Measurements from ENCODE around the gene TUBGCP6.
"Not testable (repeated sequence)": the region's sequence is repeated elsewhere in the genome, so short reads cannot be mapped to it uniquely, and the experiment has no call there.

Gene TUBGCP6

DNA sequence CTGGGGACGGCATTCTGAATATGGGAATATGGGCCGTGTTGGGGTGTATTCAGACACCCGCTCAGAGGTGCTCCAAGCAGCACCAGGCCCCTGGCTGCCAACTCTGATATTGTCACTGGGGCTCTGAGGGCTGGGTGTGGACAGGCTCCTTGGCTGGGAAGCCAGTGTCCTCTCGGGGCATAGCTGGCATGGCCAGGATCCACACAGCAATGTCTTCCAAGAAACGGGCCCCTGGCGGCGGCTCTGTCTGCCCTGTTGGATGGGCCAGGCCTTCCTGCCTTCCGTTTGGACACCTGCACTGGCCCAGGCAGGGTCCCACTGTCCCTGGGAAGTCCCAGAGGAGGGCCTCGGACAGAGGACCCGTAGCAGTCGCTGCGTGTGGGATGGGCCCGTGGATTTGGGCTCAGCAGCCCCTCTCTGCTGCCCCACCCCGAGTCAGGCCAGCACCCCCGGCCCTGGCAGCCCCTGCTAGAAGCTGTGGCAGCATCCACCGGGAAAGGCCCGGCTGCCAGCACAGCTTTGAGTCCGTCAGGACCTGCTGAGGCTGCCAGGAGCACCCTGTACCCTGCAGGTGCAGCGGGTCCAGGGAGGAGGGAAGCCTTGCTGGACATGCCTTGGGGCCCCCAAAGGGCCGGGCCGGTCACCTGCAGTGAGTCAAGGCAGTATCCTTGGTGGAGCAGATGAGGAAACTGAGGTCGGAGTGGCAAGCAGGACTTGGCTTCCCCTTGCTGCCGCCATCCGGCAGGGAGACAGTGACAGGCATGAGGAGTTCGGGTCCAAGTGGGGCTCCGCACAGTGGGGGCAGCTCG, 70.2 kb downstream of the TUBGCP6 start:
- H3K4me1 ChIP-seq (ENCODE audit: control insufficient read depth, insufficient read depth, low read length) = no peaks in the 10 kb centered on the region
- no peaks in the 10 kb centered on the region for H3K36me3 ChIP-seq (ENCODE audit: insufficient read depth, low read length)
- H3K4me2 ChIP-seq (ENCODE audit: low read length) = no peak overlapping the region
- peaks cover 12% of the 10 kb centered on the region for H3K27me3 ChIP-seq (ENCODE audit: control insufficient read depth, insufficient read depth, low read length)
- H3K4me3 ChIP-seq (ENCODE audit: low read length) = no peak overlapping the region
- H3K9me3 ChIP-seq (replicated peaks; ENCODE audit: low read length) = no peaks in the 10 kb centered on the region
- H3K9ac ChIP-seq (ENCODE audit: low read depth, low read length) = no peak overlapping the region

DNA sequence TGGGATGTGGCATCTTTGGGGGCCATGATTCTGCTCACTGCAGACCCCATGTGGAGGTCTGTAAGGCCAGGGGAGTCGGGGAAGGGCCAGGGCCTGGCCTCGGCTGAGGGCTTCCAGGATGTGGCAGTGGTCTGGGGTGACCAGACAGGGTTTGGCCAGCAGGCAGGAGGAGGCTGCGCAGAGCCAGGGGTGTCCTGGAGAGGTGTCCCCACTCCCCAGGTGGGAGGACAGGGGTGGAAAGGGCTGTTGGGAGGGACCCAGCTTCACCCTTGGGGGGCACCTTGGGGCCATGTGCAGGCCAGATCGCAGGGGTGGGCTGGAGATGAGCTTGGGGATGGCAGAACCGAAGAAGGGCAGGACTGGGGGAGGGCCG, 70.9 kb downstream of the TUBGCP6 start:
- Histone ChIP-seq H3K36me3 (ENCODE audit: insufficient read depth, low read length) (no peaks in the 10 kb centered on the region), H3K9me3 (replicated peaks; ENCODE audit: low read length) (no peaks in the 10 kb centered on the region), H3K9ac (ENCODE audit: low read depth, low read length) (no peak overlapping the region), H3K4me1 (ENCODE audit: control insufficient read depth, insufficient read depth, low read length) (no peaks in the 10 kb centered on the region), H3K4me2 (ENCODE audit: low read length) (no peak overlapping the region), H3K4me3 (ENCODE audit: low read length) (no peak overlapping the region), H3K27me3 (ENCODE audit: control insufficient read depth, insufficient read depth, low read length) (peaks cover 17% of the 10 kb centered on the region)

DNA sequence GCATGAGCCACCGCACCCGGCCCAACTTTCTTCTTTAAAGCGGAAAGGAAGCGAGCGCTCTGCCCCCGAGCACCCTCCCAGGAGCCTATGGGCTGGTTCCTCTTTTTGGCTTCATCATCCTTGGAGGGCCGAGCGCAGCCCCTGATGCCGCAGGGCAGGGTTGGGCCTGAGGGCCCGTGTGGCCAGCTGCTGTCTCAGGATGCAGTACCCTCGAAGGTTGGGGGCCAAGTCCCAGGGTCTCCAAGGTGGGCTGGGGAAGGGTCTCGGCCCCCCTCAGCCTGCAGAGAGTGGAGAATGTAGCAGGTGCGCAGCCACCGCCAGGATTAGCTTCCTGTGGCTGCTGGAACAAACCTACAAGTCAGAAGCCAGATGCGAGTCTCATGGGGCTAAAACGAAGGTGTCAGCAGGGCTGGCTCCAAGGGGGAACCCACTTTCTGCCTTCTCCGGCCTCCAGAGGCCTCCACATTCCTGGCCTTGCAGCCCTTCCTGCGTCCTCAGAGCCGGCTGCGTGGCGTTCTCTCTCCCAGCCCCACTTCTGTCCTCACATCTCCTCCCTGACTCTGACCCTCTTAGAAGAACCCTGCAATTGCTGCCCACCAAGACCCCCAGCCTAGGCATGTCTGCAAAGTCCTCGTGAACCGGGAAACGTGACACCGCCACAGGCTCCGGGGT, 71.4 kb downstream of the TUBGCP6 start:
- Histone ChIP-seq H3K9me3 (replicated peaks; ENCODE audit: low read length) (no peaks in the 10 kb centered on the region), H3K4me2 (ENCODE audit: low read length) (no peak overlapping the region), H3K4me1 (ENCODE audit: control insufficient read depth, insufficient read depth, low read length) (no peaks in the 10 kb centered on the region), H3K4me3 (ENCODE audit: low read length) (no peak overlapping the region), H3K27me3 (ENCODE audit: control insufficient read depth, insufficient read depth, low read length) (peaks cover 22% of the 10 kb centered on the region), H3K36me3 (ENCODE audit: insufficient read depth, low read length) (no peaks in the 10 kb centered on the region), H3K9ac (ENCODE audit: low read depth, low read length) (no peak overlapping the region)

DNA sequence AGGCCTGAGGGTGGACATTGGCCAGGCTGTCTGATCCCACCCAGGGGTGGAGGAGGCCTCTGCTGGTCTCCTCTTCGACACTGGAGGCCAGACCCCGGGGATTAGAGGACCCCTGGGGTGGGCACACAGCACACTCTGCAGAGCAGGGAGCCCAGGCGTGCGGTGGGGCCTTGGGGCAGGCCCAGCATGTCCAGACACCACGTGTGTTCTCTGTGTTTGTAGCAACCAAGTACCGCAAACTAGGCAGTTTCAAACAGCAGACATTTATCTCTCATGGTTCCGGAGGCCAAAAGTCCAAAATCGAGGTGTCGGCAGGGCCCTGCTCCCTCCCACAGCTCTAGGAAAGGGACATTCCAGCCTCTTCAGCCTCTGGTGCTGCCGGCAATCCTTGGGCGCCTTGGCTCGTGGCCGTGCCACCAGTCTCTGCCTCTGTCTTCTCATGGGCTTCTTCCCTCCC, 72.8 kb downstream of the TUBGCP6 start:
- no peaks in the 10 kb centered on the region for H3K9me3 ChIP-seq (replicated peaks; ENCODE audit: low read length)
- peaks cover 25% of the 10 kb centered on the region for H3K27me3 ChIP-seq (ENCODE audit: control insufficient read depth, insufficient read depth, low read length)
- H3K9ac ChIP-seq (ENCODE audit: low read depth, low read length) = no peak overlapping the region
- H3K4me3 ChIP-seq (ENCODE audit: low read length) = no peak overlapping the region
- H3K4me1 ChIP-seq (ENCODE audit: control insufficient read depth, insufficient read depth, low read length) = no peaks in the 10 kb centered on the region
- H3K36me3 ChIP-seq (ENCODE audit: insufficient read depth, low read length) = no peaks in the 10 kb centered on the region
- H3K4me2 ChIP-seq (ENCODE audit: low read length) = no peak overlapping the region

DNA sequence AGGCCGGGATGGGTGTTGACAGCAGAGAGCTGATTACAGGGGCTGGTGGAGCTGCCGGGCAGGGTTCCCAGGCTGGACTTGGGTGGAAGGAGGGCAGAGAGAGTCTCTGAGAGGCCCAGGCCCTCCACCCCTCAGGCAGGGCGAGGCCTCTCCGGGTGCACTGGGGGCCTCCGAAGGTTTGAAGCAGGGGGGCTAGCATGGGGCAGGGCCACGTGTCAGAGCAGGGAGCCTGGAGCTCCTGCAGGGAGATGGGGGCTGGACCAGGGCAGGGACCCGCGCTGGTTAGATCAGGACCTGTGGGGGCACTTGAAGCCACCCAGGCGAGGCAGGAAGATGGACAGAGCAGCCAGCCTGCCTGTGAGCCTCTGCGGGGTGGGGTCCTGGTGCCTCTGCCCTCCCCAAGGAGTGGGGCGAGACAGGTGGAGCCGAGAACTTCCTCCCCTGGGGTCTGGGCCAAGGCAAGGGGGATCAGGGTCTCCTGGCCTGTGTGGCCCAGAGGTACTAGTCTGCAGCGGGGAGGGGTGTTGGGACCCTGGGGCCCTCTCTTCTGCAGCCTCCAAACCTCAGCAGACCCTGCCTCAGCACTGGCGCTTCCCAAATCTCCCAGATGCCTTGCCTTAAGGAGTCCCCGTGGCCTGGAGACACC, 73.4 kb downstream of the TUBGCP6 start:
- peak overlapping the region; percentile 75 for H3K4me2 ChIP-seq (ENCODE audit: low read length)
- H3K4me1 ChIP-seq (ENCODE audit: control insufficient read depth, insufficient read depth, low read length) = no peaks in the 10 kb centered on the region
- no peak overlapping the region for H3K9ac ChIP-seq (ENCODE audit: low read depth, low read length)
- H3K27me3 ChIP-seq (ENCODE audit: control insufficient read depth, insufficient read depth, low read length) = peaks cover 25% of the 10 kb centered on the region
- no peaks in the 10 kb centered on the region for H3K36me3 ChIP-seq (ENCODE audit: insufficient read depth, low read length)
- H3K4me3 ChIP-seq (ENCODE audit: low read length) = no peak overlapping the region
- H3K9me3 ChIP-seq (replicated peaks; ENCODE audit: low read length) = no peaks in the 10 kb centered on the region

DNA sequence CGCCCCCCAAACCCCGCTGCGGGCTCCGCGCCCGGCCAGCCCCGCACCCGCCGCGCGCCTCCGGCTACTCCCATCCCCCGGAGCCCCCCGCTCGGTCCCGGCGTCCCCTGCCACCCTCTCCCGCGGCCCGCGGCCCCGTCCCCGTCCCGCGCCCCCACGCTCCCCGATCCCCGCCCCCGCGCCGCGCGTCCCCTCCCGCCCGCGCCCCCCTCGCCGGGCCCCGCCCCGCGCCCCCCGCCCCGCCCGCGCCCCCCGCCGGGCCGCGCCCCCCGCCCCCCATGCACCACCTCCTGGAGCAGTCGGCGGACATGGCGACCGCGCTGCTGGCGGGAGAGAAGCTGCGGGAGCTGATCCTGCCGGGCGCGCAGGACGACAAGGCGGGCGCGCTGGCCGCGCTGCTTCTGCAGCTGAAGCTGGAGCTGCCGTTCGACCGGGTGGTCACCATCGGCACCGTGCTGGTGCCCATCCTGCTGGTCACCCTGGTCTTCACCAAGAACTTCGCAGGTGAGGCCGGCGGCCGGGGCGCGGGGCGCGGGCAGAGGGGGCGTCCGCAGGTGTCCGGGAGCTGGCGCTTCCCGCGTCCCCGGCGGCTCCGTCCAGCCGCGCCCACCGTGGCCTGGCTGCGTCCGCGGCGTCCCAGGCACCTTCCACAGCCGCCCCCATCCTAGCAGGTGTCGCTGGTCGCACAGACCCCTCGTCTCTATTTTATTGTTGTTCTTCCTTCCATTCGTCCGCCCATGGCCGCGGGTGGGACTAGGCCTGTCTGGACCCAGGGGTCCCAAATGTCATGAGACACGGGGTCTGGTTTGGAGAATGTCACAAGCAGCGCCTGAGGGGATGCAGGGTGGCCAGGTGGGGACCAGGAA, 74.1 kb downstream of the TUBGCP6 start, which contains the start of gene PANX2:
TSS of gene PANX2 (plus strand) at position 279 of the 866 bp plus-strand sequence. CDS start at position 279, 0 bp downstream.
- Histone ChIP-seq H3K36me3 (ENCODE audit: insufficient read depth, low read length) (no peaks in the 10 kb centered on the region), H3K27me3 (ENCODE audit: control insufficient read depth, insufficient read depth, low read length) (peaks cover 25% of the 10 kb centered on the region), H3K4me2 (ENCODE audit: low read length) (peak within 1 kb of the TSS; percentile 75), H3K9ac (ENCODE audit: low read depth, low read length) (no peak within 1 kb of the TSS), H3K9me3 (replicated peaks; ENCODE audit: low read length) (no peaks in the 10 kb centered on the region), H3K4me3 (ENCODE audit: low read length) (peak within 1 kb of the TSS; percentile 62), H3K4me1 (ENCODE audit: control insufficient read depth, insufficient read depth, low read length) (no peaks in the 10 kb centered on the region)

DNA sequence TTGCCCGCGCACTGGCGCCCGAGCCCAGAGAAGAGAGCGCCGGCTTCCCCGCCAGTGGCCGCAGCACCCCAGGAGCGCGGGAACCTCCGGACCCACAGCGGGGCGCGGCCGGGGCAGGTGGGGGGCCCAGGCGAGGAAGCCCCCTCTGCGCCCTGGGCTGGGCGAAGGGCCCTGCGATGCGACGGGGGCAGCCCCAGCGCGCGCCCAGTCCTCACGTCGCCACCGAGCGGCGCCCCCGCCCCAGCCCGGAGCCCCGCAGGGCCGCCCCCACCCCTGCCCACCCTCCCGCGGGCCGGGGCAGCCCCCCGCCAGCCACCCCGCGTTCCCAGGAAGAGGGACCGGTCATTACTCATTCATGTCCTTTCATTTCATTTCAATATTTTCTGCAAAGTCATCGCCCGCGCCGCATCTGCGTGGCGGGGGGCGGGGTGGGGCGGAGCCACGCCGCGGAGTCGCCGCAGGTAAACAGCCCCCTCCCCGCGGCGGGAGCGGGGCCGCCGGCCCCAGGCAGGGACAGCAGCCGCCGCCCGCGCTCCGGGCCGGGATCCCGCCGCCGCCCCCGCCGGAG, 75.0 kb downstream of the TUBGCP6 start:
- H3K4me1 ChIP-seq (ENCODE audit: control insufficient read depth, insufficient read depth, low read length) = no peaks in the 10 kb centered on the region

DNA sequence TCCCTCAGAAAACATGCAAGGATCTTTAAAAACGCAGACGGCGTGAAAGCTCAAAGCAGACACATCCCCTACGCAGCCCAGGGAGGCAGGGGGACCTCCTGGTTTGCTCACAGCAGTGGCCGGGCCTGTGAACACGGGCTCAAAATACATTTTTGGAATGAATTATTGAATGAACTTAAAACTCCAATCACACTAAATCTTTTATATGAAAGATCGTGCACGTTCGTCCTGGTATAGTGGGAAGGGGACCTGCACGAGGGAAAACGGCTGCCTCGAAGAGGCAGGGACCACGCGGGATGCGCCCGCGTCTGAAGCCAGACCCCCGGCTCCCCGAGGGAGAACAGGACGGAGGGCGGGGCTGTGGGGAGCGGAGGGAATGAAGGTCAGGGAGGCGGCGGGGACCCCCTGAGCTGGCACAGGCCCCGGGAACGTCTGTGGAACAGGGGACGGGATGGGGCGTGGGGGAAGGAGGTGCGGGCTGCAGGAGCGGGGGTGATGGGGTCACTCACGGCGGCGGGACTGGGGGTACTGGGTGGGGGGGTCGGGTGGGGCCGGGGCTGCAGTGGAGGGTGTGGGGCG, 75.6 kb downstream of the TUBGCP6 start:
- H3K9me3 ChIP-seq (replicated peaks; ENCODE audit: low read length) = no peaks in the 10 kb centered on the region
- no peaks in the 10 kb centered on the region for H3K4me1 ChIP-seq (ENCODE audit: control insufficient read depth, insufficient read depth, low read length)
- peak overlapping the region; percentile 72 for H3K4me2 ChIP-seq (ENCODE audit: low read length)
- peaks cover 34% of the 10 kb centered on the region for H3K27me3 ChIP-seq (ENCODE audit: control insufficient read depth, insufficient read depth, low read length)
- no peaks in the 10 kb centered on the region for H3K36me3 ChIP-seq (ENCODE audit: insufficient read depth, low read length)
- no peak overlapping the region for H3K9ac ChIP-seq (ENCODE audit: low read depth, low read length)
- no peak overlapping the region for H3K4me3 ChIP-seq (ENCODE audit: low read length)

More for the DNA sequence above, 75.0 kb downstream of the TUBGCP6 start:
- H3K4me2 ChIP-seq (ENCODE audit: low read length) = peak overlapping the region; percentile 72
- H3K4me3 ChIP-seq (ENCODE audit: low read length) = peak overlapping the region; percentile 58
- peaks cover 31% of the 10 kb centered on the region for H3K27me3 ChIP-seq (ENCODE audit: control insufficient read depth, insufficient read depth, low read length)
- H3K9me3 ChIP-seq (replicated peaks; ENCODE audit: low read length) = no peaks in the 10 kb centered on the region
- no peaks in the 10 kb centered on the region for H3K36me3 ChIP-seq (ENCODE audit: insufficient read depth, low read length)
- H3K9ac ChIP-seq (ENCODE audit: low read depth, low read length) = no peak overlapping the region

DNA sequence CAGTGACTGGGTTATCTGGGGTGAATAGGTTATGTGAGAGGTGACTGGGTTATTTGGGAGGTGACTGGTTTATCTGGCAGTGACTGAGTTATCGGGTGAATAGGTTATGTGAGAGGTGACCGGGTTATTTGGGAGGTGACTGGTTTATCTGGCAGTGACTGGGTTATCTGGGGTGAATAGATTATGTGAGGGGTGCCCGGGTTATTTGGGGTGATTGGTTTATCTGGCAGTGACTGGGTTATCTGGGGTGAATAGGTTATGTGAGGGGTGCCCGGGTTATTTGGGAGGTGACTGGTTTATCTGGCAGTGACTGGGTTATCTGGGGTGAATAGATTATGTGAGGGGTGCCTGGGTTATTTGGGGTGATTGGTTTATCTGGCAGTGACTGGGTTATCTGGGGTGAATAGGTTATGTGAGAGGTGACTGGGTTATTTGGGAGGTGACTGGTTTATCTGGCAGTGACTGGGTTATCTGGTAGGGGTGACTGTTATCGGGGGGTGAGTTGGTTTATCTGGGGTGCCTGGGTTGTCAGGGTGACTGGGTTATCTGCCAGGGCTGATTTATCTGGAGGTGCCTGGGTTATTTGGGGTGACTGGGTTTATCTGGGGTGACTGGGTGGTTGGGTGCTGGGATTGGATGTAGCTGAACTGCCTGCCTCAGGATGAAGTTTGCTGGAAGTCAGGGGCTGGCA, 76.2 kb downstream of the TUBGCP6 start:
- H3K4me2 ChIP-seq (ENCODE audit: low read length); H3K9ac ChIP-seq (ENCODE audit: low read depth, low read length); H3K4me3 ChIP-seq (ENCODE audit: low read length); H3K9me3 ChIP-seq (replicated peaks; ENCODE audit: low read length); H3K4me1 ChIP-seq (ENCODE audit: control insufficient read depth, insufficient read depth, low read length); H3K36me3 ChIP-seq (ENCODE audit: insufficient read depth, low read length): not testable (repeated sequence)
- peaks cover 36% of the 10 kb centered on the region for H3K27me3 ChIP-seq (ENCODE audit: control insufficient read depth, insufficient read depth, low read length)
